GM21360 (cell line): ENCODE data around the gene TSPAN10.
"Not testable (repeated sequence)": the region's sequence is repeated elsewhere in the genome, so short reads cannot be mapped to it uniquely, and the experiment has no call there.

Experiments used
- ATAC-seq: cut with Tn5 transposase; IDR thresholded peaks from one replicate; pipeline ENCODE4 v1.9.1; 2021; ENCODE audit warnings: mild to moderate bottlenecking, moderate library complexity; ENCODE audit not compliant: unreplicated experiment

The TSPAN10 gene

DNA sequence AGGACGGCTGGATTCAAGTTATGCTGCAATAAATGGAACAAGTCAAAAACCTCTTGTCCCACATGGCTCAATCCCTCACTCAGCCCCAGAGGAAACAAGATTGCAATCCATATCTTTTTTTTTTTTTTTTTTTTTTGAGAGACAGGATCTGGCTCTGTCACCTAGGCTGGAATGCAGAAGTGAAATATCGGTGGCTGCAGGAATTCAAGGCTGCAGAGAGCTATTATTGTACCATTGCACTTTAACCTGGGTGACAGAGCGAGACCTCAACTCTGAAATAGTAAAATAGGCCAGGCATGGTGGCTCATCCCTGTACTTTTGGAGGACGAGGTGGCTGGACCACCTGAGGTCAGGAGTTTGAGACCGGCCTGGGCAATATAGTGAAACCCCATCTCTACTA is 22.0 kb downstream of the TSPAN10 start:
- ATAC-seq, result no peak

DNA sequence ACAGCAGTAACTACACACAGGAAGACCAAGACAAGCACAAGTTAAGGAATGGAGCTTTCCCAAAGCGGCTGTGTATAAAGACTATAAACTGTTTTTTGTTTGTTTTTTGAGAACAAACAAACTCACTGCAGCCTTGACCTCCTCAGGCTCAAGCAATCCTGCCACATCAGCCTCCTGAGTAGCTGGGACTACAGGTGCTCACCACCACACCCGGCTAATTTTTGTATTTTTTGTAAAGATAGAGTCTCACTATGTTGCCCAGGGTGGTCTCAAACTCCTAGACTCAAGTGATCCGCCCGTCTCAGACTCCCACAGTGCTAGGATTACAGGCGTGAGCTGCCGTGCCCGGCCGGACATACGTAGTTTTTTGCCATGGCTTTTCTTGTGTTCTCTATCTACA is 23.4 kb downstream of the TSPAN10 start:
- no peak for ATAC-seq

- no peak for ATAC-seq
Measured at GRCh38 chr17:81662002-81662401, 25.0 kb downstream of the TSPAN10 start.

GRCh38 chr17:81664051-81664470 is 27.1 kb downstream of the TSPAN10 start:
- no peak for ATAC-seq

- no peak for ATAC-seq
Measured at GRCh38 chr17:81665205-81666091, 28.5 kb downstream of the TSPAN10 start.

GRCh38 chr17:81666092-81666341 is 29.0 kb downstream of the TSPAN10 start:
- peak; percentile 28 for ATAC-seq

GRCh38 chr17:81666342-81667191 is 29.6 kb downstream of the TSPAN10 start, which contains the start of the genes CCDC137 and OXLD1:
TSS of gene CCDC137 (plus strand) at chr17:81666737. CDS start at chr17:81666767, 30 bp downstream.
TSS of gene OXLD1 (minus strand) at chr17:81666605. CDS start at chr17:81666577, 28 bp downstream.
- ATAC-seq, result peak; percentile 86

DNA sequence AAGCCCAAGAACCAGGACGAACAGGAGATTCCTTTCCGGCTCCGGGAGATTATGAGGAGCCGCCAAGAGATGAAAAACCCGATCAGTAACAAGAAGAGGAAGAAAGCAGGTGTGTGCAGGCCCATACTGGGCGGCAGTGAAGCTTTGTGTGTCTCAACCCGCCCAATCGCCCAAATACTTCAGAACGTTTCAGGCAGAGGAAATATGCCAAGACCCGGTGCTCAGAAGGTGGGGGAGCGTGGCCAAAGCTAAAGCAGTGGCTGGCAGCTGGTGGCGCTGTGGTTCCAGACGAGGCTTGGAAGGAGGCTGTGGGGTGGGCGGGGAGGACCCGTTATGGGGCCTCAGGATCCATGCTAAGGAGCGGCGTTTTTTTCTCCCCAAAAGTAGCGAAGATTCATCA is 30.8 kb downstream of the TSPAN10 start:
- no peak for ATAC-seq

GRCh38 chr17:81672504-81672903 is 35.5 kb downstream of the TSPAN10 start:
- no peak for ATAC-seq

GRCh38 chr17:81672954-81673353 is 36.0 kb downstream of the TSPAN10 start:
- ATAC-seq, result no peak

DNA sequence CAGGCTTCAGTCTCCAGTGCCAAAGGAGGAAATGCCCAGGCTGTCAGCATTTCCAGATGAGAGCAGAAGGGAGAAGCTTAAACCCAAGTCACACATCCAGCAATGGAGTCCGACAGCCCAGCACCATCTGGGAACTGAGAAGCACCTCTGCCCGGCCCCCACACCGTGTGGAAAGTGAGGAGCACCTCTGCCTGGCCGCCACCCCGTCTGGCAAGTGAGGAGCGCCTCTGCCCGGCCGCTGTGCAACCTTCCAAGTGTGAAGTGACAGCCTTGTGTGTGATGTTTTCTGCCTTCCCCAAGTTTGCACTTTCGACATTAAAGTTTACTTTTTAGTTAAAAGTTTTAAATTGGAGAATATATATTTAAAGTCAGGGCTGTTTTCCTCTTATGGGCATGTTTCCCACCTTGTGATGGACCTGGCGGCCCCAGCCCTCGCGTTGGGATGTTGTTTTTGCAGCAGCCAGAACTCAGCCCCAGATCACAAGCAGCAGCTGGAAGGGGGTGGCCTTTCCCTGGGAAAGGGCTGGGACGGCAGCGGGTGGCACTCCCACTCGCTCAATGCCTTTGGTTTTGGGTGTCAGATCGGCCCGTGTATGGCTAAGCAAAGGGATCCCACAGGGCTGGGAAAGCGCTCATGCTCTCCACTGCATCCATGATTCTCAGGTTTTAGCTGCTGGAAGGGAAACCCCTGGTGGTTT is 36.7 kb downstream of the TSPAN10 start:
- no peak for ATAC-seq

- ATAC-seq, result not testable (repeated sequence)
Measured at GRCh38 chr17:81675515-81676221, 38.7 kb downstream of the TSPAN10 start.

DNA sequence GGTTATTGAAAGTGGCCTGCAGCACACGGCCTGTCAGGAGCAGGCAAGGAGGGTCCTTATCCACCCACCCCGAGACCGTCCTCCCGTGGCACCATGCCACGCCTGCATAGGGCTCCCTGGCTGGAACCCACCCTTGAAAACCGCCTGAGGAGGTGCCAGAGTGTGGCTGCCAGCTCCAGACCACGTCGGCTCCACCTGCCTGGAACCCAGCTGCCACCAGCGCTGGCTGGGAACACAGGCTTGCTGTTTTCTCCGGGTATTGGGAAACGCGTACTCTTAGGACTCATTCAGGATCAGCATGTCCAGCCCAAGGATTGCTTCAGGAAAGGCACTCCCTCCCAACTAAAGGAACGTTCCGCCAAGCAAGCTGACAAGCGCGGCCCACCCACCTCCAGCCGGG is 39.9 kb downstream of the TSPAN10 start:
- no peak for ATAC-seq

- no peak for ATAC-seq
Measured at GRCh38 chr17:81680150-81680549, 43.2 kb downstream of the TSPAN10 start.

DNA sequence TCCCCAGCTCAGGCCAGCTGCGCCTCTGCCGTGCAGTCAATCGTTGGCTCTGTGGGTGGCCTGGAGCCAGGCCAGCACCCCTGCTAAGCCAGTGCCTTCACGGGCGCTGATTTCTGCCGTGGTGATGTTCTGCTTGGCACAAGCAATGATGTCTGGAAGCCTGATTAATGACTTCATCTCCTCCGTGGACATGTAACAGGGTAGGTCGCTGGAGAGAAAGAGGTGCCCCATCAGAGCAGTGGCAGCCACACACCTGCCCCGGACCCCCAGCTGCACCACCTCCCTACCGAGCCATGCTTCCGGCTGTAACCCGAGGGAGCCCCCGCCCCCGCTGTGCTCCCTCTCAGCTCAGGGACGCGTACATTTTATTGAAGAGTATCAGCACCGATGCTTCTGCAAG is 44.7 kb downstream of the TSPAN10 start:
- no peak for ATAC-seq

DNA sequence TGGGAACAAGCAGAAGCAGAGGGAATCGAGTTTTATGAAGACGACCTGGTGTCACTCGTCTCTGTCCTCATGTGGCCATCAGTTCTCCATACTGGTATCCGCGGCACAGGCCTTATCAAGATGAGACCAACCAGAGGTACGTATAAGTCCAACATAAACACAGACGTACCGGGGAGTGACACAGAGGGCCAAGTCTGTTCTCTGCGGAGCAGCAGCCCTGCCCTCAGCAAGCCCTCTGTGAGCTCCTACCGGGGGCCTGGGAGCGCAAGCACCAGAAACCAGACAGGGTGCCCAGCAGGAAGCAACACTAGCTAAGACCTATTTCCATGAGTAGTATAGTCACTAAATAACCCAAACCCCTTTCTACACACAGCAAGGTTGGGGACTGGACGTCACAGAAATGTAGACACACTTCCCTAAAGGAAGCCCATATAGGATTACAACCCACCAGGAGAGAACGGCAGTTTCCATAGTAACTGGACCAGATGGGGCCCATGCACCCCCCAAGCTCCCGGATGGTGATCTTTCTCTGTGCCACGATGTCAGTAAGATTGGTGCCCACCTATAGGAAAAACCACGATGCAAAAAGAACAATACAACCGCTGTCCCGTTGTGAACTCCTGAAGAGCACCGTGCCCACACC is 45.7 kb downstream of the TSPAN10 start:
- no peak for ATAC-seq

GRCh38 chr17:81683208-81683583 is 46.2 kb downstream of the TSPAN10 start:
- ATAC-seq, result peak; percentile 20

- peak; percentile 88 for ATAC-seq
Measured at GRCh38 chr17:81683584-81684441, 46.8 kb downstream of the TSPAN10 start, which contains the start of the genes ARL16 and HGS. TSS of gene ARL16 (minus strand) at chr17:81683797. CDS start at chr17:81683753, 44 bp downstream. TSS of gene HGS (plus strand) at chr17:81684011. CDS start at chr17:81684067, 56 bp downstream.

- ATAC-seq, result peak; percentile 6
Measured at GRCh38 chr17:81684442-81684911, 47.5 kb downstream of the TSPAN10 start.
